H1 (cell line): ENCODE data around the gene DAPK1. TPM values are rescaled to one million over a fixed set of nuclear protein-coding genes. Genes with fewer than 3 reads are reported as not detected.

Experiments used
- BRCA1 ChIP-seq: IDR thresholded peaks from 2 replicates; pipeline ENCODE4 v1.6.1; 2012; ENCODE audit warnings: low read depth, low read length, improper control_type of control experiment
- CHD7 ChIP-seq: fragments of 300-600 bp; sonication (generic); IDR thresholded peaks from 2 replicates; pipeline ENCODE4 v1.7.1; 2012; ENCODE audit warnings: low read length, moderate library complexity, mild to moderate bottlenecking, inconsistent platforms; ENCODE audit not compliant: insufficient replicate concordance
- POLR2A ChIP-seq, 2 experiments: IDR thresholded peaks; 1 replicate in 1 of 2; 2 replicates in 1 of 2; pipeline ENCODE4 v1.6.1; 2011; ENCODE audit warnings: low read depth in 2 of 2, low read length in 2 of 2, mild to moderate bottlenecking in 2 of 2; ENCODE audit errors: control extremely low read depth in 1 of 2
- SIN3A ChIP-seq, 2 experiments: IDR thresholded peaks in 1 of 2; conservative IDR thresholded peaks in 1 of 2; 2 replicates each; pipeline ENCODE4 v1.6.1; 2011 to 2012; ENCODE audit warnings: low read length in 2 of 2, improper control_type of control experiment in 1 of 2, low read depth in 1 of 2, mild to moderate bottlenecking in 1 of 2
- SIRT6 ChIP-seq: IDR thresholded peaks from one replicate; pipeline ENCODE4 v1.7.1; 2012; ENCODE audit warnings: low read length, inconsistent platforms
- YY1 ChIP-seq: IDR thresholded peaks from 2 replicates; pipeline ENCODE4 v1.6.1; 2011; ENCODE audit warnings: low read depth, mild to moderate bottlenecking, low read length
- ZNF274 ChIP-seq: IDR thresholded peaks from 2 replicates; pipeline ENCODE4 v1.7.0; 2012; ENCODE audit warnings: low read length, borderline replicate concordance; ENCODE audit errors: extremely low read depth
- polyA plus RNA-seq, 7 experiments: library from polyadenylated mRNA; depleted of rRNA in 3 of 7; stranded (reverse) in 5 of 7; unstranded in 2 of 7; fragments of >200 nt in 5 of 7; fragments of 200-250 nt in 2 of 7; gene quantifications; 1 replicate in 5 of 7; 2 replicates in 1 of 7; 4 replicates in 1 of 7; pipeline versions ENCODE4 v1.2.1 to v1.2.3, GENCODE V29; 2011 to 2013; ENCODE audit warnings: missing spikeins in 2 of 7, mixed read lengths in 2 of 7
- total RNA-seq: library from RNA; stranded (reverse); fragmentation: NEBNext Ultra II Directional; extraction: Animal tissue kit (Norgen Biotek cat#: 25700); gene quantifications from 2 replicates; pipeline ENCODE4 v1.2.1, GENCODE V29; 2021

DAPK1 gene
- total and polyA plus RNA-seq, 2 of the 8 experiments (the other 6 are each of a cell fraction or from before 2014, with no cell fraction given), result 62.4 to 131 TPM

- TF ChIP-seq CHD7 (no peak), POLR2A (IDR thresholded peaks at IDR 0.05; ENCODE audit: control extremely low read depth in 1 of 2, low read depth in 2 of 2, low read length in 2 of 2) (no peak), SIN3A (conservative IDR thresholded peaks at IDR 0.05 in 1 of 2, IDR thresholded peaks at IDR 0.05 in 1 of 2; ENCODE audit: low read depth in 1 of 2, low read length in 2 of 2) (no peak), ZNF274 (no peak), YY1 (no peak), BRCA1 (no peak), SIRT6 (no peak)
Observed at GRCh38 chr9:87577746-87578145, 80.1 kb downstream of the DAPK1 start (continued).
